ENCODE data around the gene SLC40A1. TPM values are rescaled to one million over a fixed set of nuclear protein-coding genes. Genes with fewer than 3 reads are reported as not detected.

The SLC40A1 gene
- polyA plus RNA-seq, 1 donor, result 34.6 TPM

DNA sequence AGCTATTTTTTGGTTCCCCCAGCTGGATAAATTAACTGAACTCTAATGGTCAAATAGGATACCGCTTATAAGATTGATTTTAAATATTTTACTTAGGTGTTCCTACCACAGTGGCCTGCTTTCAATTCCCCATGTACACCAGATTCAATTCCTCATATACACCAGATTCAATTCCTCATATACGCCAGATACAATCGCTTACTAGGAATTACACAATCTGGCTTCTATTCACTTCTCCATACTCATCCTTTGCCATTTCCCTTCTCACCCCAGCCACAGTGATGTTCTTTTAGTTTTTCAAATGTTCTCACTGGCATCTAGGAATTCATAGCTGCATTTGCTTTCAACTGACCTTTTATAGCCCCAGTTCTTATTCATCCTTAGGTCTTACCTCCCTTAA lies 66.5 kb downstream of the SLC40A1 start:
- DNase-seq (ENCODE audit: low read depth), result no peak

DNA sequence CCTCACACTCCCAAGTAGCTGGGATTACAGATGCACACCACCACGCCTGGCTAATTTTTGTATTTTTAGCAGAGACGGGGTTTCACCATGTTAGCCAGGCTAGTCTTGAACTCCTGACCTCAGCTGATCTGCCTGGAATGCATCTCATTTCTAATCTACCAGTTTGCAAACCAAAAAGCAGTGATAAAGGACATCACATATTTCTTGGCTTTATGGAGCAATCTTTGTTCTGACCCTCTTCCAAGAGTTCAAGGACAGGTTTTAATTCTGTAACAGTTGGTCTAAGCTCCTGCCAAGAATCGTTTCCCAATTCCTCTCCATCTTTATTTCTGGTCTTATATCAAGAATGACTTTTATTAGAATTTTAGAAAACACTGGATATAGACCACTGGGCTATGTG lies 67.7 kb downstream of the SLC40A1 start:
- no peak for DNase-seq (ENCODE audit: low read depth)

DNA sequence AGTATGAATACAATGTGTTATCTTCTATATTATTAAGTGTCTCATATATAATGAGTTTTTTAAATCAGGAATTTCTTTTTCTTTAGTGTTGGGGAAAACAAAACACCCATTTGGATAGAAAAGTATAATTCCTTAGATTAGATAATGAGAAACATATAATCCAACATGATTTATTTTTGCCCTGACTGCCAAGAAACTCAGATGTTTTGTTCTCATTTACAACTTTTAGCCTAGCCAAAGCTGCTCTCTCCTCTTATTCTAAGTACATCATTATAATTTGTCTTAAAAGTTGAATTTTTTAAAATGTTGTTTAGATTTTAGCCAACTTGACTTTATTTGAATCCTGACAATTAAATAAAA lies 68.6 kb downstream of the SLC40A1 start:
- no peak for DNase-seq (ENCODE audit: low read depth)

DNA sequence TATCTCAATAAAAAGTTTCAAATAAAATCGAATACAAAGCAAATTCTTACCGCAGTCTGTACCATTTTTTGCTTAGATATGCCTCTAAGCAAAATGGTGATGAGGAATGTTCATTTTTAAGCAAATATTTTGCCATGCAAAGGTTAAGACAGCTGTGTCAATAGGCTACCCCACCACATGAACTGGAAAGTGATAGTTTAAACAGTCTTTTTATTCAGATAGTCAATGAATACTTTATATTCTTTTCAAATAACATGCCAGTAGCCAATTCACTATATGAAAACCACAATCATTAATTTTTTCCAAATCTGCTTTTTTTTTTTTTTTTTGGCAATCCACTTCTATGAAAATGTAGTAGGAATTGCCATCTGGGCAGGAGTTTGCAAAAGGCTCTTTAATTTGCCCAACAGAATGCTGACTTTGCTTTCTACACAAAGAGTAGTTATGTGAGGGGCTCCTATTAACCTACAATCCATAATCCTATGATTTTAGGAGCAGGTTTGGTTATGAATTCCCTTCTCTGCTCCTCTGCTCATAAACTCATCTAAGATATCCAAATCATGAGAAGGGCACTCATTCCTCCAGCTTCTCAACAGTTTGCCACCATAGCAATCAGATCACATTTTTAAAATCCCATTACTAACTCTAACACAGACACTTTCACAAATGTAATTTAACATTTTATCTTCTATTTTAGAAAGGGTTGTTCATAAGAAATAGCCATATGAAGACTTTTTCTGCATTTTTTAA lies 69.2 kb downstream of the SLC40A1 start:
- no peak for DNase-seq (ENCODE audit: low read depth)

Other genes starting within 250 kb of the SLC40A1 start
- 34.1 TPM for gene WDR75, start 139.3 kb downstream of the SLC40A1 start, polyA plus RNA-seq (ENCODE audit: insufficient read length)
- gene ASNSD1, start 80.7 kb upstream of the SLC40A1 start, polyA plus RNA-seq (ENCODE audit: insufficient read length), result 42.3 TPM
- 7.6 TPM for gene ANKAR, start 93.9 kb upstream of the SLC40A1 start, polyA plus RNA-seq (ENCODE audit: insufficient read length)
- gene OSGEPL1, start 182.0 kb upstream of the SLC40A1 start, polyA plus RNA-seq (ENCODE audit: insufficient read length), result 12.5 TPM
- 55.6 TPM for gene ORMDL1, start 203.6 kb upstream of the SLC40A1 start, polyA plus RNA-seq (ENCODE audit: insufficient read length)
- 27.7 TPM for gene PMS1, start 203.7 kb upstream of the SLC40A1 start, polyA plus RNA-seq (ENCODE audit: insufficient read length)